Pancreas (tissue), 10 donors: Measurements from ENCODE around the gene SELENOI. TPM values are rescaled to one million over a fixed set of nuclear protein-coding genes. Genes with fewer than 3 reads are reported as not detected.

Source experiments
- ATAC-seq, 4 donors: fragments of 200-7000 bp; cut with Tn5 transposase; one replicate each; pipeline versions ENCODE4 v1.8.0 to v1.9.1; 2020; ENCODE audit warnings: mild to moderate bottlenecking in 4 of 4, moderate library complexity in 4 of 4
- DNase-seq, 6 donors: peaks; one replicate each; pipeline ENCODE4 v3.0.0-alpha.2; 2020
- FAIRE-seq: peaks from 2 replicates; lab custom pipeline; 2012; peaks lifted over from hg19 to GRCh38; lab: Jason Lieb, UNC
- H3K27ac ChIP-seq, 4 donors: fragments of 200-600 bp; sonication (generic); 1 replicate in 3 of 4; 2 replicates in 1 of 4; pipeline versions ENCODE4 v1.5.0 to v1.8.0; 2020
- H3K27me3 ChIP-seq, 4 donors: fragments of 200-600 bp; one replicate each; pipeline ENCODE4 v1.8.0; 2021
- H3K36me3 ChIP-seq, 3 donors: fragments of 200-600 bp; sonication (generic) in 1 of 3; one replicate each; pipeline versions ENCODE4 v1.5.0 to v1.8.0; 2020 to 2021
- H3K4me1 ChIP-seq, 3 donors: fragments of 200-600 bp; one replicate each; pipeline ENCODE4 v1.8.0; 2021
- H3K4me3 ChIP-seq, 4 donors: fragments of 200-600 bp; sonication (generic) in 2 of 4; one replicate each; pipeline versions ENCODE4 v1.5.0 to v1.8.0; 2020 to 2021
- H3K9me3 ChIP-seq, 4 donors: fragments of 200-600 bp; one replicate each; pipeline ENCODE4 v1.8.0; 2021
- CTCF ChIP-seq, 4 donors: fragments of 200-600 bp; sonication (generic) in 3 of 4; IDR thresholded peaks; one replicate each; pipeline versions ENCODE4 v1.5.0 to v1.8.0; 2021; ENCODE audit warnings: antibody characterized with exemption in 4 of 4
- WGBS, 2 donors: extraction: QIAGEN DNeasy Blood & Tissue Kit; methylation state at CpG; one replicate each; pipeline ENCODE4 v1.1.7; 2013; 5-methylcytosine and 5-hydroxymethylcytosine counted together
- intact Hi-C, 3 donors: fragments of 100-400 bp; cut with DNase I; formaldehyde crosslinking; loops; one replicate each; pipeline versions ENCODE4 v1.11.1 to v1.14.2; 2022
- polyA plus RNA-seq, 2 donors: library from polyadenylated mRNA; stranded (reverse); fragments of 200-250 nt; gene quantifications; one replicate each; pipeline ENCODE4 v1.2.3, GENCODE V29; 2013
- total RNA-seq, 6 donors: library from RNA; stranded (reverse); fragmentation: NEBNext Ultra II Directional in 4 of 6; extraction: Animal tissue kit (Norgen Biotek cat#: 25700) in 4 of 6; gene quantifications; one replicate each; pipeline versions ENCODE4 v1.2.1 to v1.2.4, GENCODE V29; 2021 to 2023
- donor health status: healthy with polysubstance abuse.
- donor health status: DM: no; HTN: no; CAD: no; lungs with moderate emphysema.
- donor health status: DM: no; HTN: no; CAD: no.
- donor health status: control.
- donor health status: control.
- donor health status: Bipolar disorder and iron deficiency.
- donor health status: DM: yes; HTN: yes; CAD: no.
- donor health status: DM: no; HTN: no; CAD: no.
- donor health status: DM: no; HTN: no; CAD: no.
- donor health status: DM: yes; HTN: yes; CAD: no.

The SELENOI gene
- total and polyA plus RNA-seq, 8 donors = 1.9 to 16.5 (median 12.3) TPM

GRCh38 chr2:26442301-26442700 lies 96.4 kb downstream of the SELENOI start:
- ATAC-seq = no peak
- Histone ChIP-seq H3K4me1 (no peaks in the 10 kb centered on the region), H3K27ac (no peak overlapping the region), H3K36me3 (no peaks in the 10 kb centered on the region), H3K27me3 (no peaks in the 10 kb centered on the region), H3K9me3 (no peaks in the 10 kb centered on the region), H3K4me3 (no peak overlapping the region)
- no peak for TF ChIP-seq CTCF (IDR thresholded peaks at IDR 0.05)
- DNase-seq = no peak
- FAIRE-seq = no peak
- 93 to 100% methylated on average over 2 of the region's 2 CpGs for WGBS, 2 donors
- intact Hi-C loops = no loop called here

GRCh38 chr2:26442707-26443106 lies 96.8 kb downstream of the SELENOI start:
- no peak overlapping the region for H3K4me3 ChIP-seq
- FAIRE-seq (no peak), ATAC-seq (no peak), DNase-seq (no peak)
- no peaks in the 10 kb centered on the region for H3K27me3 ChIP-seq
- WGBS, 2 donors = 75 to 80% methylated on average over 3 of the region's 3 CpGs
- H3K4me1 ChIP-seq = no peaks in the 10 kb centered on the region
- intact Hi-C loops = no loop called here
- H3K27ac ChIP-seq = no peak overlapping the region
- no peaks in the 10 kb centered on the region for H3K9me3 ChIP-seq
- no peaks in the 10 kb centered on the region for H3K36me3 ChIP-seq
- TF ChIP-seq CTCF (IDR thresholded peaks at IDR 0.05) = no peak

GRCh38 chr2:26444236-26444635 lies 98.3 kb downstream of the SELENOI start:
- no peak for FAIRE-seq
- no peak overlapping the region for H3K4me3 ChIP-seq
- H3K36me3 ChIP-seq = no peaks in the 10 kb centered on the region
- TF ChIP-seq CTCF (IDR thresholded peaks at IDR 0.05) = no peak
- H3K27ac ChIP-seq = no peak overlapping the region
- H3K4me1 ChIP-seq = no peaks in the 10 kb centered on the region
- no peaks in the 10 kb centered on the region for H3K9me3 ChIP-seq
- intact Hi-C loops = no loop called here
- 73 to 78% methylated on average over 7 of the region's 7 CpGs for WGBS, 2 donors
- ATAC-seq = no peak
- H3K27me3 ChIP-seq = no peaks in the 10 kb centered on the region
- DNase-seq = peak in 1 of 6 donors; percentile 24

Other genes starting within 250 kb of the SELENOI start
- gene GAREM2, start 173.1 kb upstream of the SELENOI start, total RNA-seq = 1 to 10 TPM; 1.2 to 4.0 (median 2.6) TPM
- gene GAREM2, start 173.1 kb upstream of the SELENOI start, polyA plus RNA-seq = 1 to 10 TPM; 1.1 TPM
- gene HADHA, start 101.5 kb upstream of the SELENOI start, total RNA-seq = 10 to 100 TPM; 58.7 to 89.6 (median 69.2) TPM
- gene HADHA, start 101.5 kb upstream of the SELENOI start, polyA plus RNA-seq = 10 to 100 TPM; 32.1 to 64.8 TPM
- gene HADHB, start 101.2 kb upstream of the SELENOI start, total RNA-seq = 10 to 100 TPM; 45.8 to 76.8 (median 60.2) TPM
- gene HADHB, start 101.2 kb upstream of the SELENOI start, polyA plus RNA-seq = 10 to 100 TPM; 36.3 to 75.1 TPM
- gene ADGRF3, start 646 bp downstream of the SELENOI start, total RNA-seq = 1 to 10 TPM in 1 of 6 donors, under 1 TPM in 5; 0.28 to 1.1 (median 0.57) TPM
- gene ADGRF3, start 646 bp downstream of the SELENOI start, polyA plus RNA-seq = 1 to 10 TPM in 1 of 2 donors, under 1 TPM in 1; 0.87 to 1.4 TPM
- not detected for gene DRC1, start 55.8 kb downstream of the SELENOI start, total RNA-seq
- under 1 TPM; 0.19 to 0.54 TPM for gene DRC1, start 55.8 kb downstream of the SELENOI start, polyA plus RNA-seq
- gene OTOF, start 132.0 kb downstream of the SELENOI start, total RNA-seq = under 1 TPM in 5 of 6 donors, not detected in 1; 0.09 to 0.26 (median 0.12) TPM
- gene OTOF, start 132.0 kb downstream of the SELENOI start, polyA plus RNA-seq = under 1 TPM; 0.07 to 0.19 TPM